Trophoblast cell (in vitro differentiated cells and primary cell): ENCODE measurements around the gene MPZL2.

Experiments
- DNase-seq, 2 donors: peaks; one replicate each; pipeline ENCODE4 v3.0.0-alpha.2; 2016
- H2AFZ ChIP-seq: 2 replicates; pipeline ENCODE4 v1.6.1; 2013; ENCODE audit warnings: low read length, moderate library complexity, mild to moderate bottlenecking; ENCODE audit not compliant: insufficient read depth, poor library complexity
- H2AK5ac ChIP-seq: 2 replicates; pipeline ENCODE4 v1.6.1; 2013; ENCODE audit warnings: mild to moderate bottlenecking, low read length
- H2BK120ac ChIP-seq: 2 replicates; pipeline ENCODE4 v1.6.1; 2013; ENCODE audit warnings: low read length, mild to moderate bottlenecking, moderate library complexity; ENCODE audit not compliant: insufficient read depth, poor library complexity
- H2BK12ac ChIP-seq: 2 replicates; pipeline ENCODE4 v1.6.1; 2013; ENCODE audit warnings: mild to moderate bottlenecking, low read length, moderate library complexity
- H2BK5ac ChIP-seq: 2 replicates; pipeline ENCODE4 v1.6.1; 2013; ENCODE audit warnings: low read length, low read depth, moderate library complexity, mild to moderate bottlenecking; ENCODE audit not compliant: poor library complexity
- H3K14ac ChIP-seq: 2 replicates; pipeline ENCODE4 v1.6.1; 2013; ENCODE audit warnings: mild to moderate bottlenecking, low read length
- H3K18ac ChIP-seq: 2 replicates; pipeline ENCODE4 v1.6.1; 2013; ENCODE audit warnings: mild to moderate bottlenecking, low read length
- H3K23ac ChIP-seq: 2 replicates; pipeline ENCODE4 v1.6.1; 2013; ENCODE audit warnings: low read length
- H3K27ac ChIP-seq: 2 replicates; pipeline ENCODE4 v1.5.1; 2013; ENCODE audit warnings: low read depth, mild to moderate bottlenecking, inconsistent platforms, low read length, moderate library complexity
- H3K27me3 ChIP-seq: 2 replicates; pipeline ENCODE4 v1.6.1; 2013; ENCODE audit warnings: inconsistent platforms, mild to moderate bottlenecking, low read length, moderate library complexity; ENCODE audit not compliant: insufficient read depth
- H3K36me3 ChIP-seq, 2 experiments: 1 replicate in 1 of 2; 2 replicates in 1 of 2; pipeline ENCODE4 v1.6.1; 2013; ENCODE audit warnings: low read length in 2 of 2, mild to moderate bottlenecking in 2 of 2, moderate library complexity in 1 of 2; ENCODE audit not compliant: insufficient read depth in 2 of 2, control insufficient read depth in 1 of 2
- H3K4ac ChIP-seq: 2 replicates; pipeline ENCODE4 v1.6.1; 2013; ENCODE audit warnings: low read depth, mild to moderate bottlenecking, low read length, moderate library complexity
- H3K4me1 ChIP-seq, 2 experiments: 1 replicate in 1 of 2; 2 replicates in 1 of 2; pipeline ENCODE4 v1.6.1; 2013; ENCODE audit warnings: low read length in 2 of 2, mild to moderate bottlenecking in 2 of 2, moderate library complexity in 1 of 2; ENCODE audit not compliant: insufficient read depth in 2 of 2, control insufficient read depth in 1 of 2
- H3K4me2 ChIP-seq: 2 replicates; pipeline ENCODE4 v1.6.1; 2013; ENCODE audit warnings: inconsistent platforms, mild to moderate bottlenecking, low read length, moderate library complexity
- H3K4me3 ChIP-seq: 2 replicates; pipeline ENCODE4 v1.5.1; 2013; ENCODE audit warnings: mild to moderate bottlenecking, low read depth, low read length, inconsistent platforms
- H3K79me1 ChIP-seq: one replicate; pipeline ENCODE4 v1.6.1; 2013; ENCODE audit warnings: low read length
- H3K79me2 ChIP-seq: 2 replicates; pipeline ENCODE4 v1.6.1; 2013; ENCODE audit warnings: low read length, mild to moderate bottlenecking; ENCODE audit not compliant: control insufficient read depth, insufficient read depth, poor library complexity
- H3K9ac ChIP-seq: 2 replicates; pipeline ENCODE4 v1.6.1; 2013; ENCODE audit warnings: mild to moderate bottlenecking, low read length
- H3K9me3 ChIP-seq: 2 replicates; pipeline ENCODE4 v1.6.1; 2013; ENCODE audit warnings: low read depth, mild to moderate bottlenecking, control low read depth, inconsistent platforms, low read length; ENCODE audit not compliant: insufficient read depth
- H4K12ac ChIP-seq: 2 replicates; pipeline ENCODE4 v1.6.1; 2013; ENCODE audit warnings: low read depth, mild to moderate bottlenecking, low read length, moderate library complexity
- H4K8ac ChIP-seq: 2 replicates; pipeline ENCODE4 v1.6.1; 2013; ENCODE audit warnings: low read depth, mild to moderate bottlenecking, low read length, moderate library complexity
- H4K91ac ChIP-seq: one replicate; pipeline ENCODE4 v1.6.1; 2013; ENCODE audit warnings: low read depth, mild to moderate bottlenecking, low read length, moderate library complexity
- WGBS: extraction: QIAGEN DNeasy Blood & Tissue Kit; methylation state at CpG from one replicate; pipeline ENCODE4 v1.1.7; 2013; ENCODE audit warnings: missing lambda C conversion rate; ENCODE audit not compliant: insufficient read length, insufficient coverage; ENCODE audit errors: extremely low coverage; 5-methylcytosine and 5-hydroxymethylcytosine counted together

Gene MPZL2

GRCh38 chr11:118295815-118296454 is 31.8 kb upstream of the MPZL2 start:
- Histone ChIP-seq H3K23ac (no peak overlapping the region), H3K4me3 (no peak overlapping the region), H3K4me2 (no peak overlapping the region), H2AK5ac (no peak overlapping the region), H3K4me1 (no peaks in the 10 kb centered on the region), H3K27ac (no peak overlapping the region), H2BK5ac (no peak overlapping the region), H4K12ac (no peak overlapping the region), H3K36me3 (no peaks in the 10 kb centered on the region), H4K91ac (no peak overlapping the region), H2BK120ac (no peak overlapping the region), H2AFZ (no peak overlapping the region), H3K14ac (no peak overlapping the region), H3K4ac (no peak overlapping the region), H3K27me3 (no peaks in the 10 kb centered on the region), H3K9me3 (peaks cover 2% of the 10 kb centered on the region), H3K79me1 (no peaks in the 10 kb centered on the region), H2BK12ac (no peak overlapping the region), H3K18ac (no peak overlapping the region), H3K79me2 (no peaks in the 10 kb centered on the region), H4K8ac (no peak overlapping the region), H3K9ac (no peak overlapping the region)
- peak in 1 of 2 donors; percentile 37 for DNase-seq
- WGBS, result no CpG with 5 or more reads among the region's 3 CpGs

- Histone ChIP-seq H3K27ac (no peak overlapping the region), H3K14ac (no peak overlapping the region), H3K9me3 (peaks cover 2% of the 10 kb centered on the region), H3K18ac (no peak overlapping the region), H3K36me3 (no peaks in the 10 kb centered on the region), H4K8ac (no peak overlapping the region), H2AFZ (no peak overlapping the region), H2BK5ac (no peak overlapping the region), H3K27me3 (no peaks in the 10 kb centered on the region), H2BK120ac (no peak overlapping the region), H4K91ac (no peak overlapping the region), H3K4me1 (no peaks in the 10 kb centered on the region), H2BK12ac (no peak overlapping the region), H3K4ac (no peak overlapping the region), H3K23ac (no peak overlapping the region), H3K79me1 (no peaks in the 10 kb centered on the region), H4K12ac (no peak overlapping the region), H3K4me3 (no peak overlapping the region), H3K79me2 (no peaks in the 10 kb centered on the region), H3K9ac (no peak overlapping the region), H2AK5ac (no peak overlapping the region), H3K4me2 (no peak overlapping the region)
- no CpG with 5 or more reads among the region's 5 CpGs for WGBS
- DNase-seq, result no peak
Observed at GRCh38 chr11:118295199-118295598, 31.1 kb upstream of the MPZL2 start.

GRCh38 chr11:118294053-118294452 is 30.0 kb upstream of the MPZL2 start:
- no peaks in the 10 kb centered on the region for H3K79me2 ChIP-seq
- H2BK120ac ChIP-seq, result no peak overlapping the region
- no peak for DNase-seq
- no peak overlapping the region for H2BK12ac ChIP-seq
- H3K18ac ChIP-seq, result no peak overlapping the region
- no peak overlapping the region for H2AK5ac ChIP-seq
- no peaks in the 10 kb centered on the region for H3K36me3 ChIP-seq
- no peak overlapping the region for H3K27ac ChIP-seq
- WGBS, result no CpG with 5 or more reads among the region's 2 CpGs
- H3K4me3 ChIP-seq, result no peak overlapping the region
- no peak overlapping the region for H4K91ac ChIP-seq
- H3K23ac ChIP-seq, result no peak overlapping the region
- peaks cover 2% of the 10 kb centered on the region for H3K9me3 ChIP-seq
- H3K4me2 ChIP-seq, result no peak overlapping the region
- no peaks in the 10 kb centered on the region for H3K79me1 ChIP-seq
- no peaks in the 10 kb centered on the region for H3K27me3 ChIP-seq
- H3K9ac ChIP-seq, result no peak overlapping the region
- no peak overlapping the region for H3K14ac ChIP-seq
- no peak overlapping the region for H2AFZ ChIP-seq
- no peak overlapping the region for H2BK5ac ChIP-seq
- H3K4me1 ChIP-seq, result no peaks in the 10 kb centered on the region
- no peak overlapping the region for H3K4ac ChIP-seq
- H4K8ac ChIP-seq, result no peak overlapping the region
- H4K12ac ChIP-seq, result no peak overlapping the region

- Histone ChIP-seq H3K79me1 (no peaks in the 10 kb centered on the region), H3K4me2 (no peak overlapping the region), H4K91ac (no peak overlapping the region), H3K27me3 (no peaks in the 10 kb centered on the region), H3K4me1 (no peaks in the 10 kb centered on the region), H3K9ac (no peak overlapping the region), H3K36me3 (no peaks in the 10 kb centered on the region), H3K23ac (no peak overlapping the region), H3K79me2 (no peaks in the 10 kb centered on the region), H2BK12ac (no peak overlapping the region), H2AFZ (no peak overlapping the region), H2BK120ac (no peak overlapping the region), H3K14ac (no peak overlapping the region), H2AK5ac (no peak overlapping the region), H3K9me3 (peaks cover 2% of the 10 kb centered on the region), H3K4ac (no peak overlapping the region), H4K12ac (no peak overlapping the region), H3K18ac (no peak overlapping the region), H4K8ac (no peak overlapping the region), H3K27ac (no peak overlapping the region), H3K4me3 (no peak overlapping the region), H2BK5ac (no peak overlapping the region)
- WGBS, result no CpG with 5 or more reads among the region's 9 CpGs
- DNase-seq, result peak; percentile 3 to 26
Observed at GRCh38 chr11:118291477-118292135, 27.5 kb upstream of the MPZL2 start.
